GM18502 (cell line): ENCODE data around the gene FAM13A.
"Not testable (repeated sequence)": the region's sequence is repeated elsewhere in the genome, so short reads cannot be mapped to it uniquely, and the experiment has no call there.

Experiments
- ATAC-seq: cut with Tn5 transposase; IDR thresholded peaks from one replicate; pipeline ENCODE4 v1.9.1; 2021; ENCODE audit warnings: mild to moderate bottlenecking; ENCODE audit not compliant: unreplicated experiment, poor library complexity

Gene FAM13A

DNA sequence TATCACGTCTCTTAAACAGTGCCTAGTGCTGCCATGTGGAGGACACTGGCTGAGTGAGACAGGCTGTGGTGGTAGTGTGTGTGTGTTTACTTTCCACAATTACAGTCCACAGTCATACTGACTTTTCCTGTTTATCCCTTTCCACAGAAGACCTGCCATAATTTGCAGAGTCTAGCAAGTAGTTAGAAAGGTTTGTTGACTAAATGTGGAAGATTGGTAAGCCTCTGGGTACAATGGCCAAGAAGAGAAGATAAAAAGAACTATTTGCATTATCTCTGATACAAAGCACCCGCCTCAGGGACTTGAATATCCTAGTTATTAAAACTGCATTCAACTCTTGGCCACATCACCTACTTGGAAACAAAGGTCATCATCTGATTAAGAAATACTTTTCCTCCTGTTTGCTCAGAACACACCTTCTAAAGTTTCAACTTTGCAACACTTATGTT is 89.1 kb downstream of the FAM13A start:
- no peak for ATAC-seq

DNA sequence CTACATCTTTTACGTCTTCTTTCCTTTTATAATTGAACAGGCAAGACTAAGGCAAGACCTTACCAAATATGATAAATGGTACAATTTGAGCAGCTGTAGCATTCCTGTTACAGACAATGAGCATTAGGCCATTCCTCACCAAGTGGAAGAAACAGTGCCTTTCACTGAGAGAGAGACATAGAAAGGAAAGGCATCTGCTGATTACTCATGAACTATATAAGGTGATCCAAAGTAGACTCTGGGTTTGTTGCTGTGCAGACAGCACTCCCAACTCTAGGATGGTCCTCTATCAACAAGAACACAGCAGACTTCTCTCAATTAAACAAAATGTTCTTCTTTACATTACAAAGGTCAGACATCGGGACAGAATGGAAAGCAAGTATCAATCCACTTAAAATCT is 91.9 kb downstream of the FAM13A start:
- no peak for ATAC-seq

DNA sequence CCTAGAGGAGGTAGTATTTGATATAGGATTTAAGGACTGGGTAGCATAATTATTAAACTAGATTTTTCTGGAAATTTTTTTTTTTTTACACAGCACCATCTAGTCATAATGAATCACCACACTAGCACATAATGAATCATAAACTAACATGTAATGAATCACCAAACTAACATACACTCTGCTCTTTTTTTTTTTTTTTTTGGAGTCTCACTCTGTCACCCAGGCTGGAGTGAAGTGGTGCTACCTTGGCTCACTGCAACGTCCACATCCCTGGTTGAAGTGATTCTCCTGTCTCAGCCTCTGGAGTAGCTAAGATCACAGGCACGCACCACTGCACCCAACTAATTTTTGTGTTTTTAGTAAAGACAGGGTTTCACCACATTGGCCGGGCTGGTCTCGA is 92.5 kb downstream of the FAM13A start:
- no peak for ATAC-seq

DNA sequence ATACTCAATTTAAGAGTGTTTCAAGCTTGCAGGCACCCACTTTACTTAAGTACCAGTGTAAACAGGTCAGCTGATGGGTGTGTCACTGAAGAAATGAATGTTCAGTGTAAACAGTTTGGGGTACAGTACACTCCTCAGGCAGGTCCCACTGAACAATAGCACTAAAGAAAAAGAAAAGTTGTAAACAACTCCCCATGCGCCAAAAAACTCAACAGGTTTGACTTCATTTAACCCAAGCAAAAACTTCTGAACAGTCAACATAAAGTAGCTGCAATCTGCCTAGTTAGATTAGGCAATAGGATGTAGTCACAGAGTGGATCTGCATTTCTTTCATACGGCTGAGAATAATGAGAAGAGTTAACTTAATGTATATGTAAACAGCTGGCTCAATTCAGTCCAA is 93.2 kb downstream of the FAM13A start:
- ATAC-seq = no peak

DNA sequence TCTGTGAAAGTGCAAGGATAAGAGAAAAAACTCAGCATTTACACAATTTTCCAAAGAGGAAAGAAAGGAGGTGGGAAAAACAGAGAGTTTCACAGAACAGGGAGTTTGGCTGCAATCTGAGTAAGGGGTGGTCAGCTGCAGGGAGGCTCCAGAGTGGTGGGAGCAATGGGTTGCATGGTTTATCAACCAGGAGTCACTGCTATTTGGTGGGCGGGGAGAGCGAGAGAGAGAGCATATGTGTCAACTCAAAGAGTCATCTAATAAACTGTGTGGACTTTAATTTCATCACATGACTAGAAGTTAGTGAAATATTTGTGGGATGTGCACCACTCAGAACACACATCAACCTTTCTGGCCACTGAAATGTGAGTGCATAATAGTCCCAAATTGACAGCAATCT is 94.6 kb downstream of the FAM13A start:
- no peak for ATAC-seq

DNA sequence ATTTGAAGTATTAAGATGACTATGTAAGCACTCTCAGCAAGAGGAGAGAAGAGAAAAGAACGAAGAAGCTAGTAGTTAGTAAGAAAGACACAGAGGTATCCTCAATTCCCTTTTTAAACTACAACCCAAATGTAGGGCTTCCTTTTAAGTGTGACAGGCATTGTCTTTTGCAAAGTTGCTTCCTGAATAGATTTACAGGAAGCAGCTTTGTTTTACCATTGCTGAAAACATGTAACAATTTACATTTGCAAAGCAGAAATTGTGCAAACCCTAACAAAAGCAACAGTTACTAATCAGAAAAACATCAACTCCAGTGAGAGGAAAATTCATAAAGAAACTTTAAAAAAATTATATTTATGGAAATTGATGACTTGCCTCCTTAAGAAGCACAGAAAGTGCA is 96.4 kb downstream of the FAM13A start:
- ATAC-seq = no peak

DNA sequence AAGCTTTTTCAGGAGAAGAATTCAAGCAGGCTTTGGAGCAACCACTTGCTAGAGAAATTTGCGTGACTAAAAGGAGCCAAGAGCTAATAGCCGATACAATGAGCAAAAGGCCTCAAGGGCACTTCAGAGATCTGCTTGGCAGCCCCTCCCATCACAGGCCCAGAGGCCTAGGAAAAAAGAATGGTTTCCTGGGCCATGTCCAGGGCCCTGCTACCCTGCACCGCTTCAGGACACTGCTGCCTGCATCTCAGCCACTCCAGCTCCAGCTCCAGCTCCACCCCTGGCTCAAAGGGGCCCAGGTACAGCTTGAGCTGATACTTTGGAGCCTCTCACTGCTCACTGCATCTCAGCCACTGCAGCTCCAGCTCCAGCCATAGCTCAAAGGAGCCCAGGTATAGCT is 98.9 kb downstream of the FAM13A start:
- no peak for ATAC-seq

DNA sequence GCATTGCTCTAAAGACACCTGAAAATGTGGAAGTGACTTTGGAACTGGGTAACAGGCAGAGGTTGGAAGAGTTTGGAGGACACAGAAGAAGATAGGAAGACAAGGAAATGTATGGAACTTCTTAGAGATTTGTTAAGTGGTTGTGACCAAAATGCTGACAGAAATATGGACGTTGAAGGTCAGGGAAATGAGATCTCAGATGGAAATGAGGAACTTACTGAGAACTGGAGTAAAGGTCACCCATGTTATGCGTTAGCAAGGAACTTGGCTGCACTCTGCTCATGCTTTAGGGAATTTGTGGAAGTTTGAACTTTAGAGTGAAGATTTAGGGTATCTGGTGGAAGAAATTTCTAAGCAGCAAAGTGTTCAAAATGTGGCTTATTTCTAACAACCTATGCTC is 99.4 kb downstream of the FAM13A start:
- no peak for ATAC-seq

DNA sequence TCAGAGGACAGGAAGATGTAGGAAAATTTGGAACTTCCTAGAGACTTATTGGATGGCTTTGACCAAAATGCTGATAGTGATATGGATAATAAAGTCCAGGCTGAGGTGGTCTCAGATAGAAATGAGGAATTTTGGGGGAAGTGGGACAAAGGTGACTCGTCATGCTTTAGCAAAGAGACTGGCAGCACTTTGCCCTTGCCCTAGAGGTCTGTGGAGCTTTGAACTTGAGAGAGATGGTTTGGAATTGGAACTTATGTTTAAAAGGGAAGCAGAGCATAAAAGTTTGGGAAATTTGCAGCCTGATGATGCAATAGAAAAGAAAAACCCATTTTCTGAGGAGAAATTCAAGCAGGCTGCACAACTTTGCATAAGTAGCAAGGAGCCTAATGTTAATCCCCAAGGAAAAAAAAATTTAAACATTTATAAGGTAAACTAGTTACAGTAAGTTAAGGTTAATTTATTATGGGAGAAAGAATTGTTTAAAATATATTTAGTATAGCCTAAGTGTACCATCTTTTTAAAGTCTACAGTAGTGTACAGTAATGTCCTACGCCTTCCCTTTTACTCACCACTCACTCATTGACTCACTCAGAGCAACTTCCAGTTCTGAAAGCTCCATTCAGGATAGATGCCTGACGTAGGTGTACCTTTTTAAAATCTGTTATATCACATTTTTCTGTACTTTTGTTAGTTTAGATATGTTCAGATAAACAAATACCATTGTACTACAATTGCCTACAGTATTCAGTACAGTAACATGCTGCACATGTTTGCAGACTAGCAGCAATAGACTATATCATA is 101.2 kb downstream of the FAM13A start:
- no peak for ATAC-seq

DNA sequence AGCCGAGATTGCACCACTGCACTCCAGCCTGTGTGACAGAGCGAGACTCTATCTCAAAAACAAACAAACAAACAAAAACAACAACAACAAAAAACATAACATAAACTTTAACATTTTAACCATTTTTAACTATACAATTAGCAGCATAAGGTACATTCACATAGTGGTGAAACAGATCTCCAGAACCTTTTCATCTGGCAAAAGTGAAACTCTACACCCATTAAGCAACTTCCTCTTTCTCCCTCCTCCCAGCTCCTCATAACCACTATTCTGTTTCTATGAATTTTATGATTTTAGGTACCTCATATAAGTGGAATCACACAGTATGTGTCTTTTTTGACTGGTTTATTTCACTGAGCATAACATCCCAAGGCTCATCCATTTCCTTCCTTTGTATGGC is 103.6 kb downstream of the FAM13A start:
- ATAC-seq = peak; percentile 52

DNA sequence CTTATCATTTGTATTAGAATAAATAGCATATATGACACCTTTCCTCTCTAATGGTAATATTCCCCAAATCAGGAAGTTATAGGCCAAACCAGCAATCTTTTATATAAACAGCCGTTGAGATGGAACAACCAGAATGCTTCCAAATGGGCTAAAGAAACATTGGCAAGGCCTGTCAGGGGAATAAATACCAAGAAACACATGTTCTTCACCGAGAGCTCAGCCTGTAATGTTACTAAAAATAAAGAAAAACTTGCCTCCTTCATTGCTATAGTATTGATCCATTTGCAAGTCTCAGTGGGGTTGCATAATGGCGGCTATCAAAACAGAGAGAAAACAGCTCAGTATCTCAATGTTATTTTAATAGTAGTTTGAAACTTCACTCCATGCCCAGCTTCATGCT is 104.9 kb downstream of the FAM13A start:
- no peak for ATAC-seq

DNA sequence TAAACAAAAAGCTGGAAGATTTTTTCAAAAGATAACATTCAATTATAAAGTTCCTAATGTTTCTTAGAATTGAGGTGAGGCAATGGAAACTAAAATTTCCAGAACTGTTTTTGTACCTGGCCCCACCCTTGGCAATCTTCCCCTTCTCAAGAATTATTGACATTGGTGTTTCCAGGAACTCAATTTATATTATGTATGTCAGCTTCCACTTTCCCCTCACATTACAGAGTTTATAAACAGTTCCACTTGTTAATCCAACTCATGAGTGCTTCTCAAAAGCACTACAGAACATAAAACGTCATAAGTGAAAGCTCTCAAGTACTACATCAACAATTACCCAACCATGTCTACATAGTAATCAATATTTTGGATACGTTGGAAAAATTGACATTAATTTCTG is 107.4 kb downstream of the FAM13A start:
- ATAC-seq = no peak

DNA sequence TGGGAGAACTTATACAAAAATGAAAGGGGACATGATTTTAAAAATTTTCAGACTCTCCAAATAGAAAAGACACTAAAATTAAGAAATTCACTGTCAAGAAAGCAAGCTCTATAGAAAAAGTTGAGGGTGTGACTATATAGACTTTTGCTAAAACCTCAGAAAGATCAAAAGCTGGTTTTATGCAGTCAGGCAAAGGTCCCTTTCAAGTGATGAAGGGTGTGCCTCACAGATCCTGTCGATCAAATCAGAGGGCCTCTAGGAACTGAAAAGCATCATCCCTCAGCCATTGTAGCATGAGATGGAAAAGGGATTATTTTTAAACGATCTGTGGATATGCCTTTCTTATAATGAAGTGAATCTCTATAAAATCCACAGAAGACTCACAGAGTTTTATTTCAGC is 116.5 kb downstream of the FAM13A start:
- ATAC-seq = no peak

DNA sequence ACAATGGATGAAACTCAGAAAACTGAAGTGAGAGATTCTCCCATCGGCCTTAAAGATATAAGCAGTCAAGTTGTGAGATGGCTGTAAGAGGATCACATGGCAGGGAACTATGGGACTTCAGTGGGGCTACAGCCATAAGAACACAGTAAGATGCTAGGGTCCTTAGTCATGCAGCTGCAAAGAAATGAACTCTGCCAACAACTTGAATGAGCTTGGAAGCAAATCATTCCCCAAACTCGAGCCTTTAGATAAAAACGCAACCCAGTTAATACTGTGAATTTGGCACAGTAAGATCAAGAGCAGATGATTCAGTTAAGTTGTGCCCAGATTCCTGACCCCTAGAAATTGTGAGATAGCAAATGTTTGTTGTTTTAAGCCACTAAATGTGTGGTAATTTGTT is 117.3 kb downstream of the FAM13A start:
- ATAC-seq = no peak

DNA sequence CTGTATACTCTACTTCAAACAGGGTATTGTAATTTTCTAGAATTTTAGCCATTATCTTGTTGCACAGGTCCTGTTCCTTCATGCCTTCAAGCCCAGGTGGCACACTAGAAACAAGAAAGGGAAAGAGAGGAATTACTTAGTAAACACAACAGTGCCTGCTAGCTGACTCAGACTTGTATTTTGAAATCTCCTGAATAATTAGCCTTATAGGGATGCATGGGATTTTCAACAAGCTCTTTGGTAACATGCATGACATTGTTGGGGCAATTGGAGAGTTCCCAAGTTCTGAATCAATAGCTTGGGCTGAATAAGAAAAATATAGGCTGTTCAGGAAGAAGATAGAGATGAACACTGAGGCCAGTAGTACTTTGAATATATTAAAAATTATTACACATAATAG is 118.8 kb downstream of the FAM13A start:
- ATAC-seq = no peak

DNA sequence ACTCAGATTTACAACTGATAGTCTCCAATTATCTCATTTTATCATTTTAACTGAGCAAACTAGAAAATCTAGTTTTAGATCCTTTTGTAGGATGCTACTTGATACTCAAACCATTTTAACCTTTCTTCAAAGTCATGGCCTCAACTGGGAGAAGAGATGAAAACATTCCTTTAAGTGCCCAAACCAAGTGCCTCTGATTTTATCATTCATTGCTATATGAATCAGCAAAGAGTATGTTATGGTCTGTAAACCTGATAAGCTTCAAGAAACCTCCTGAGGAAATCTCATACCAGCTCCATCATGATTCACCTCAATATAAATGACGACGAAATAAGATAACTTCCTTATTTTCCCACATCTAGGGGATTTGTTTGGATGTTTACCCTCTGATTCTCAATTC is 119.9 kb downstream of the FAM13A start:
- no peak for ATAC-seq

DNA sequence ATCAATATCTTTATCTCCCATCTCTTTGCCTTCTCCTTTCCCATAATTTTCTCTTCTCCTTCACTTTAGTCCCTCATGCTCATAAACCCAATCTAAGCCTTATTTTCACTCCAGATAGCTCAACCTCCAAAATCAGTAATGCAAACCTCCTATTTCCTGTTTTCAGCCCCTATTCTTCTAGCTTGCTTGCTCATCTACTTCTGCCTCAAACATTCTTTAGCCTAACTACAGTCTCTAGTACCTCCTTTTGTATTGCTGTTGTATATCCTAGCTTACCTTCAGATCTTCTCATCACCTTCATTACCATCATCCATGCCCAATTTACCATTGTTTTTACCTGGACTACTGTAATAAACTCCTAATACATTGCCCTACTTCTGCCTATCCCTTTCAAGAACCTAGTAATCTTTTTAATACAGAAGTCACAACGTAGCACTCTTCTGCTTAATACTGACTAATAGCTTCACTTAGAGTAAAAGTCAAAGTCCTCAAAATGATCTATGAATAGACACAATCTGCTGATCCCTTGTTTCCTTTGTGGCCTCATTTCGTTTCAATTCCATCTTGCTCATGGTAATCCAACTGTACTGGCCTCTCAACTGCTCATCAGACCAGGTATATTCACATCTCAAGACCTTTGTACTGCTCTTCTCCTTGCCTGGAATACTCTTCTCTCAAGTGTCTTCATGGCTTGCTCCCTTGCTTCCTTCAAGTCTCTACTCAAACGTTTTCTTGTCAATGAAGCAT is 123.4 kb downstream of the FAM13A start:
- no peak for ATAC-seq

DNA sequence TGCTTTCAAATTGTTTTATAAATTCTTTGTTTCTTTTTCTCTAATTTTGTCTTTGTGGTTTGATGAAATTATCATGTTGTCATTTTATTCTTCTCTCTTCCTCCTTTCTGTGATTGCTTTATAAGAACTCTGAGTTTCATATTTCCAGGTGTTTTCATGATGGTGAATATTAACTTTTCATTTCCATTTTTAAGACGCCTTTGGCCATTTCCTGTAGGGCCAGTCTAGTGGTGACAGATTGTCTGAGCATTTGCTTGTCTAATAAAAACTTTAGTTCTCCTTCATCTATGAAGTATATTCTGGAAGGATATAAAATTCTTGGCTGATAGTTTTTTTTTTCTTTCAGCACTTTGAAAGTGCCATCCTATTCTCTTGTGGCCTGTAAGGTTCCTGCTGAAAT is 128.1 kb downstream of the FAM13A start:
- ATAC-seq = no peak

DNA sequence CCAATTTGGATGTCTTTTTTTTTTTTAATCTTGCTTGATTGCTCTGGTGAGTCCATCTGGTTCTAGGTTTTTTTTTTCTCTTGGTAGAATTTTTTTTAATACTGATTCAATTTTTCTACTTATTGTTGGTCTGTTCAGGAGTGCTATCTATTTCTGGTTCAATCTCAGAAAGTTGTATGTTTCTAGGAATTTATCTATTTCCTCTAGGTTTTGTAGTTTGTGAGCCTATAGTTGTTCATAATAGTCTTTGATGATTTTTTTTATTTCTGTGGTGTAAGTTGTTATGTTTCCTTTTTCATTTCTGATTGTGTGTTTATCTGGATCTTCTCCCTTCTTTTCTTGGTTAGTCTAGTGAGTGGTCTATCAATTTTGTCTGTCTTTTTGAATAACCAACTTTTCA is 129.6 kb downstream of the FAM13A start:
- no peak for ATAC-seq

DNA sequence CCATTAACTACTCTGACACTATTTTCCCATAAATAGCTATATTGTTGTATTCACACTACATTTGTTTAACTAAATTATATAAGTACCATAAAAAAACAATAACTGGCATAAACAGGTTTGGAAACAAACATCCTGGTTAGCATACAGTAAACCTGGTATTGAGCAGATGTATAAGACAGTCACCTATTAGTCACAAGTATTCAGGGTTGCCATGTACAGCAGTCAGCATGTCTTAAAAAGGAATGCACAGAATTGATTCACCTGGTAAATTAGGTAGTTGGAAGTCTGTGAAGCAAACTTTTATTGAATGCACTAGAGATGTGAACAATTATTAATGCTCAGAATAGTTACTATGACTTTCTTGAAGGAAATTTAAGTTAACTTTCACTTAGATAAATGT is 137.9 kb downstream of the FAM13A start:
- ATAC-seq = no peak

DNA sequence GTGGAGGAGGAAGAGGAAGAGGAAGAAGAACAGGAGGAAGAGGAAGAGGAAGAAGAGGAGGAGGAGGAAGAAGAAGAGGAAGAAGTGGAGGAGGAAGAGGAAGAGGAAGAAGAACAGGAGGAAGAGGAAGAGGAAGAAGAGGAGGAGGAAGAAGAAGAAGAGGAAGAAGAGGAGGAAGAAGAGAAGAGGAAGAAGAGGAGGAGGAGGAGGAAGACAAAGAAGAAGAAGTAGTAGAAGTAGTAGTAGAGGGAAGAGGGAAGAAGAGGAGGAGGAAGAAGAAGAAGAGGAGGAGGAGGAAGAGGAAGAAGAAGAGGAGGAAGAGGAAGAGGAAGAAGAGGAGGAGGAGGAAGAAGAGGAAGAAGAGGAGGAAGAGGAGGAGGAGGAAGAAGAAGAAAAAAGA is 143.8 kb downstream of the FAM13A start:
- ATAC-seq = not testable (repeated sequence)
